Smooth muscle cell of the brain vasculature (primary cell): ENCODE results near the gene TBC1D22A.

ENCODE experiments used
- DNase-seq: peaks from one replicate; pipeline ENCODE4 v3.0.0-alpha.2; 2012; ENCODE audit warnings: low read depth, low spot score

The TBC1D22A gene

GRCh38 chr22:46857142-46857884, 94.9 kb downstream of the TBC1D22A start:
- DNase-seq: no peak

- DNase-seq: no peak
Observed at GRCh38 chr22:46857885-46858143, 95.4 kb downstream of the TBC1D22A start.

GRCh38 chr22:46858181-46858771, 95.8 kb downstream of the TBC1D22A start:
- no peak for DNase-seq

- DNase-seq: no peak
Observed at GRCh38 chr22:46860562-46860961, 98.1 kb downstream of the TBC1D22A start.

GRCh38 chr22:46861468-46862367, 99.3 kb downstream of the TBC1D22A start:
- DNase-seq: no peak

GRCh38 chr22:46862418-46863324, 100.2 kb downstream of the TBC1D22A start:
- DNase-seq: no peak

- DNase-seq: no peak
Observed at GRCh38 chr22:46863794-46864193, 101.3 kb downstream of the TBC1D22A start.

- DNase-seq: no peak
Observed at GRCh38 chr22:46864314-46865051, 102.0 kb downstream of the TBC1D22A start.

GRCh38 chr22:46865052-46865434, 102.6 kb downstream of the TBC1D22A start:
- DNase-seq: no peak

- DNase-seq: no peak
Observed at GRCh38 chr22:46865642-46866041, 103.2 kb downstream of the TBC1D22A start.

- DNase-seq: peak; percentile 36
Observed at GRCh38 chr22:46866591-46866990, 104.1 kb downstream of the TBC1D22A start.

GRCh38 chr22:46867106-46867505, 104.7 kb downstream of the TBC1D22A start:
- no peak for DNase-seq

- no peak for DNase-seq
Observed at GRCh38 chr22:46869329-46869728, 106.9 kb downstream of the TBC1D22A start.

- no peak for DNase-seq
Observed at GRCh38 chr22:46869831-46870441, 107.5 kb downstream of the TBC1D22A start.

GRCh38 chr22:46871826-46872225, 109.4 kb downstream of the TBC1D22A start:
- DNase-seq: no peak

GRCh38 chr22:46875089-46875488, 112.6 kb downstream of the TBC1D22A start:
- no peak for DNase-seq

GRCh38 chr22:46876357-46876934, 114.0 kb downstream of the TBC1D22A start:
- DNase-seq: no peak

- DNase-seq: no peak
Observed at GRCh38 chr22:46878191-46878948, 115.9 kb downstream of the TBC1D22A start.

GRCh38 chr22:46879083-46879482, 116.6 kb downstream of the TBC1D22A start:
- no peak for DNase-seq
